Measurements from ENCODE around the gene TPGS2. TPM values are rescaled to one million over a fixed set of nuclear protein-coding genes. Genes with fewer than 3 reads are reported as not detected.

TPGS2 gene
- total RNA-seq, 1 experiment from 2014 or later: 49.7 TPM

DNA sequence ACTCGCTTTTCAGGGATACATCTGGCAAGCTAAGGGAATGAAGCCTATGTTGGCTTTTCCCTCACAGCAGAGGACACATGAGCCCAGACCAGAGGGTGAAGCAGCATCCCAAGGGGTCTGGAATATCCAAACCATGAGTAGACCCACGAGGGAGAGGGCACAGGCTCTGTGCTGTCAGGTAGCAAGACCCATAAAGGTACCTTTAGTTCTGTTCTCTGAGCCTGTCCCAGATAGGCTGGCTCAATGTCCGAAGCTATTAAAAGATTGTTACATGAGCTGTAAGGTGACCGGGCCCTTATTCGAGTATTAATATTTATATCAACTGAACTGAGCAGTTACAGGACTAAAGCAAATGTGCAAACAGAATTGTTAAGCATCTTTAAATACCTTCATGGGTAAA lies 52.2 kb downstream of the TPGS2 start:
- no peak for TF ChIP-seq CTCF (IDR thresholded peaks at IDR 0.05; ENCODE audit: insufficient read depth in 1 of 2, low read depth in 1 of 2, low read length in 1 of 2, severe bottlenecking in 1 of 2, unreplicated experiment in 1 of 2)
- intact Hi-C loops (cut with micrococcal nuclease; ENCODE audit: unreplicated experiment): no loop called here
- H3K36me3 Mint-ChIP-seq (ENCODE audit: insufficient read depth, unreplicated experiment): no peaks in the 10 kb centered on the region
- H3K9me3 Mint-ChIP-seq (ENCODE audit: unreplicated experiment): no peaks in the 10 kb centered on the region
- H3K27me3 Mint-ChIP-seq (ENCODE audit: insufficient read depth, unreplicated experiment): no peaks in the 10 kb centered on the region
- Histone ChIP-seq H3K36me3 (ENCODE audit: control insufficient read depth, insufficient read depth, low read length) (no peaks in the 10 kb centered on the region), H3K27me3 (replicated peaks; ENCODE audit: control insufficient read depth, insufficient read depth, low read length) (no peaks in the 10 kb centered on the region), H3K4me3 (ENCODE audit: low read depth, low read length) (no peak overlapping the region), H3K9me3 (no peaks in the 10 kb centered on the region), H3K4me1 (no peaks in the 10 kb centered on the region)
- H3K4me1 Mint-ChIP-seq (ENCODE audit: low read depth, unreplicated experiment): no peaks in the 10 kb centered on the region
- POLR2A ChIA-PET: no interaction called here
- no peak overlapping the region for H3K4me3 Mint-ChIP-seq (ENCODE audit: unreplicated experiment)
- no peak overlapping the region for H3K27ac Mint-ChIP-seq (ENCODE audit: unreplicated experiment)
- no peak for DNase-seq
- CTCF ChIA-PET: interaction anchor here (0.6 kb wide), 1 partner anchor 30 kb away, joined by 5 read pairs; no protein-coding TSS in a partner anchor
- no TSS peak for BruUV-seq (replicated peaks)

DNA sequence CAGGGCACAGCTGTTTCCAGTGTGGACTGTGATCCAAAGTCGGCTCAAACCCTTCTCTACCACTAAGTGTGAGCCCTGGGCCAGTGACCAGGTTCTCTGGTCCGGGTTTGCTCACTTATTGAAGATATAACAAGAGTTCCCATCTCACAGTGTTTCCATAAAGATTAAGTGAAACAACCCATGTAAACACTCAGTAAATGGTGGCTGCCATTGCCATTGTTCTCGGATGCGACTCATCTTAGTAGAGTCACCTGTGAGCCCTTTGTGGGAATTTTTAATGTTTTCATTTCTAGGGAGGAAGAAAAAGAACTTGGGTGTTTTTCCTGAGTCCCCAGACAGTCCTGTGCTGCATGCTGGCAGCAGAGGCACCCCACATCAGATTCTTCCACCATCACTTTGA lies 53.4 kb downstream of the TPGS2 start:
- Mint-ChIP-seq H3K9me3 (ENCODE audit: unreplicated experiment) (no peaks in the 10 kb centered on the region), H3K36me3 (ENCODE audit: insufficient read depth, unreplicated experiment) (no peaks in the 10 kb centered on the region), H3K27ac (ENCODE audit: unreplicated experiment) (no peak overlapping the region), H3K4me1 (ENCODE audit: low read depth, unreplicated experiment) (no peaks in the 10 kb centered on the region), H3K4me3 (ENCODE audit: unreplicated experiment) (no peak overlapping the region), H3K27me3 (ENCODE audit: insufficient read depth, unreplicated experiment) (no peaks in the 10 kb centered on the region)
- no TSS peak for BruUV-seq (replicated peaks)
- intact Hi-C loops (cut with micrococcal nuclease; ENCODE audit: unreplicated experiment): no loop called here
- Histone ChIP-seq H3K27me3 (replicated peaks; ENCODE audit: control insufficient read depth, insufficient read depth, low read length) (no peaks in the 10 kb centered on the region), H3K9me3 (no peaks in the 10 kb centered on the region), H3K4me3 (ENCODE audit: low read depth, low read length) (no peak overlapping the region), H3K4me1 (no peaks in the 10 kb centered on the region), H3K36me3 (ENCODE audit: control insufficient read depth, insufficient read depth, low read length) (no peaks in the 10 kb centered on the region)
- POLR2A ChIA-PET: no interaction called here
- TF ChIP-seq CTCF (IDR thresholded peaks at IDR 0.05; ENCODE audit: insufficient read depth in 1 of 2, low read depth in 1 of 2, low read length in 1 of 2, severe bottlenecking in 1 of 2, unreplicated experiment in 1 of 2): no peak
- DNase-seq: no peak
- CTCF ChIA-PET: no interaction called here

- CTCF ChIA-PET: no interaction called here
- no peaks in the 10 kb centered on the region for H3K27me3 ChIP-seq (replicated peaks; ENCODE audit: control insufficient read depth, insufficient read depth, low read length)
- H3K36me3 ChIP-seq (ENCODE audit: control insufficient read depth, insufficient read depth, low read length): no peaks in the 10 kb centered on the region
- no peaks in the 10 kb centered on the region for H3K9me3 ChIP-seq
- no peaks in the 10 kb centered on the region for H3K4me1 ChIP-seq
- Mint-ChIP-seq H3K9me3 (ENCODE audit: unreplicated experiment) (no peaks in the 10 kb centered on the region), H3K4me1 (ENCODE audit: low read depth, unreplicated experiment) (no peaks in the 10 kb centered on the region), H3K36me3 (ENCODE audit: insufficient read depth, unreplicated experiment) (no peaks in the 10 kb centered on the region), H3K27ac (ENCODE audit: unreplicated experiment) (no peak overlapping the region), H3K27me3 (ENCODE audit: insufficient read depth, unreplicated experiment) (no peaks in the 10 kb centered on the region), H3K4me3 (ENCODE audit: unreplicated experiment) (no peak overlapping the region)
- no peak overlapping the region for H3K4me3 ChIP-seq (ENCODE audit: low read depth, low read length)
- TF ChIP-seq CTCF (IDR thresholded peaks at IDR 0.05; ENCODE audit: insufficient read depth in 1 of 2, low read depth in 1 of 2, low read length in 1 of 2, severe bottlenecking in 1 of 2, unreplicated experiment in 1 of 2): no peak
- no peak for DNase-seq
- no TSS peak for BruUV-seq (replicated peaks)
- POLR2A ChIA-PET: no interaction called here
- intact Hi-C loops (cut with micrococcal nuclease; ENCODE audit: unreplicated experiment): no loop called here
These were observed 56.5 kb downstream of the TPGS2 start for GRCh38 chr18:36772241-36772723.

Measured in Caco-2 (cell line).